ENCODE data around the gene TAGLN2. TPM values are rescaled to one million over a fixed set of nuclear protein-coding genes. Genes with fewer than 3 reads are reported as not detected.

TAGLN2 gene
- total RNA-seq, 2 donors from 2014 or later, result 97.1 to 386 TPM

DNA sequence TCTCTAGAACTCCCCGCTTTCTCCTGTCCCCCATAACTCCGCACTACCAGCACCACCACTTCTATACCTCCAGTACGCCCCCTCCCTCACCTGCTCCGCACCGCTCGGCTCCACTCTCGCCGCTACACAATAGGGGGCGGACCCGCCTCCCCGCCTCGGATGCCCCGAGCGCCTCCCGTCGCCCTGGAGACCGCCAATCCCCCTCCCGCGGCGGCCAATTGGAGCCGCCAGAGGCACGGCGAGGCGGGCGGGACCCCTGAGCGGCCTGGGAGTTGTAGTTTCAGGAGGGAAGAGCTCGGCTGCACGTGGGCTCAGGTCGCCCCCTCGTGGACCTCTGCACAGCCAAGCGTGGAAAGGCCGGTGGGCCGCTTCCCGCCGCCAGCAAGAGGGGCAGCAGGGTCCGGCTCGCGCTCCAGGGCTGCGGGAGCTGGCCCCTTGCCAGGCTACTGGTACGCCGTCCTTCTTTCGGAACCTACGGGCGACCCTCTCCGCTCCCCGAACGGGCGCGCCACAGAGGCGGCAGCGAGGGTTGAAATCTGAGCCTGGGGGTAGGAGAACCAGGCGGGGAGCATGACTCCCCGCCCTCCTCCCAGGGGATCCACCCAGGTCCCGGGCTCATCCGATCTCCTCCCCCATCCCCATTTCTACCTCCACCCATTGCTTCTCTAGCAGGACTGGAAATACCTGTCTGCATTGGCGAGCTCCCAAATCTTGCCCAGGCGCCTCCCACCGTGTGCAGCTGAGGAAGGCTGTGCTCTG lies 20.4 kb upstream of the TAGLN2 start, which contains the start of gene IGSF9:
TSS of gene IGSF9 (minus strand) at position 131 of the 759 bp plus-strand sequence. CDS start 2,159 bp downstream, outside the sequence.
- Histone ChIP-seq H3K4me1 (replicated peaks) (peaks cover 10% of the 10 kb centered on the region), H3K9me3 (no peaks in the 10 kb centered on the region), H3K27me3 (replicated peaks; ENCODE audit: insufficient read depth) (no peaks in the 10 kb centered on the region), H3K36me3 (no peaks in the 10 kb centered on the region), H3K4me3 (peak within 1 kb of the TSS; percentile 35 to 47), H3K27ac (peak within 1 kb of the TSS; percentile 77 to 85)
- TF ChIP-seq, protein P1, sequence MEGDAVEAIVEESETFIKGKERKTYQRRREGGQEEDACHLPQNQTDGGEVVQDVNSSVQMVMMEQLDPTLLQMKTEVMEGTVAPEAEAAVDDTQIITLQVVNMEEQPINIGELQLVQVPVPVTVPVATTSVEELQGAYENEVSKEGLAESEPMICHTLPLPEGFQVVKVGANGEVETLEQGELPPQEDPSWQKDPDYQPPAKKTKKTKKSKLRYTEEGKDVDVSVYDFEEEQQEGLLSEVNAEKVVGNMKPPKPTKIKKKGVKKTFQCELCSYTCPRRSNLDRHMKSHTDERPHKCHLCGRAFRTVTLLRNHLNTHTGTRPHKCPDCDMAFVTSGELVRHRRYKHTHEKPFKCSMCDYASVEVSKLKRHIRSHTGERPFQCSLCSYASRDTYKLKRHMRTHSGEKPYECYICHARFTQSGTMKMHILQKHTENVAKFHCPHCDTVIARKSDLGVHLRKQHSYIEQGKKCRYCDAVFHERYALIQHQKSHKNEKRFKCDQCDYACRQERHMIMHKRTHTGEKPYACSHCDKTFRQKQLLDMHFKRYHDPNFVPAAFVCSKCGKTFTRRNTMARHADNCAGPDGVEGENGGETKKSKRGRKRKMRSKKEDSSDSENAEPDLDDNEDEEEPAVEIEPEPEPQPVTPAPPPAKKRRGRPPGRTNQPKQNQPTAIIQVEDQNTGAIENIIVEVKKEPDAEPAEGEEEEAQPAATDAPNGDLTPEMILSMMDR (IDR thresholded peaks at IDR 0.05), result peak; percentile 31 to 77 (median 70)
- peak; percentile 93 for TF ChIP-seq POLR2AphosphoS5 (IDR thresholded peaks at IDR 0.05)
- TF ChIP-seq POLR2A (IDR thresholded peaks at IDR 0.05), result peak; percentile 40
- DNase-seq (ENCODE audit: low spot score), result peak; percentile 96
- WGBS, result 2% methylated on average over 42 of the region's 58 CpGs
- intact Hi-C loops (cut with DNase I), result no loop called here

DNA sequence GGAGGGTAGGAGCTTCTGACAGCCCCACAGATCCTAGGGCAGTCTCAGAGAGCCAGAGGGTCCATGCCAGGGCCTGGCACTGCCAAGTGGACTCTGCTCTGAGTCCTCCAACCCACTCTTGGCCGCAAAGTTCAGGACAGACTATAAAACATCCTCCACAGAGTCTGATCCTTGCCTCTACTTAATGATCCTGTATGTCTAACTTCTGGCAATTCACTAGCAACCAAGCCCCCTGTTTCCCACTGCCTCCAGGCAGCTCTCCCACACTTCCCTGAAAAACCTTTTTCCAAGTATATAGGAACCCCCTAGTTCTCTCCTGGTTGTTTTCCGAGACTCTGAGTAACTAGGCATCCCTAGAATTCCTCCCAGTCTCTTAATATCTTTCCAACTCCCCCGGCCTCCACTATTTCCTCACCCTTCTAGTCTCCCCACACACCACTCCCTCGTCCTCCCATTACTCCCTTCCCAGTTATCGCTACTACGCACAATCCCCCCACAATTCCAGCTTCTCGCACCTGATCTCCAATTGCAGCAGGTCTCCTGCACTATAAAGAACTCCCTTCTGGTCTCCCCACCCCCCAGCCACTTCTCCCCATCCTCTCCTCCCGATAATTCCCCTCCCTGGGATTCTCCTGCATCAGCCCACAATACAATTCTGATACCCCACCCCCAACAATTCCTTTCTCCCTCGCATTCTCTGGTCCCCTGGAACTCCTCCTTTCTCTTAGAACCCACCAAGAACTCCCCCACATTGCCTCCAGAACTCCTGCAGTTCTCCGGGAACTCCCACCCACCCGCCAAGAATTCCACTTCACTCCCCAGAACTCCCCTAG lies 19.5 kb upstream of the TAGLN2 start:
- TF ChIP-seq, protein P1 (IDR thresholded peaks at IDR 0.05), result no peak
- TF ChIP-seq POLR2A (IDR thresholded peaks at IDR 0.05), result no peak
- TF ChIP-seq POLR2AphosphoS5 (IDR thresholded peaks at IDR 0.05), result no peak
- no peaks in the 10 kb centered on the region for H3K9me3 ChIP-seq
- no peak for DNase-seq (ENCODE audit: low spot score)
- intact Hi-C loops (cut with DNase I), result no loop called here
- 16% methylated on average over 11 of the region's 11 CpGs for WGBS
- peaks cover 8% of the 10 kb centered on the region for H3K4me1 ChIP-seq (replicated peaks)
- H3K27me3 ChIP-seq (replicated peaks; ENCODE audit: insufficient read depth), result no peaks in the 10 kb centered on the region
- peak overlapping the region; percentile 77 to 85 for H3K27ac ChIP-seq
- no peaks in the 10 kb centered on the region for H3K36me3 ChIP-seq
- peak overlapping the region; percentile 35 to 47 for H3K4me3 ChIP-seq

DNA sequence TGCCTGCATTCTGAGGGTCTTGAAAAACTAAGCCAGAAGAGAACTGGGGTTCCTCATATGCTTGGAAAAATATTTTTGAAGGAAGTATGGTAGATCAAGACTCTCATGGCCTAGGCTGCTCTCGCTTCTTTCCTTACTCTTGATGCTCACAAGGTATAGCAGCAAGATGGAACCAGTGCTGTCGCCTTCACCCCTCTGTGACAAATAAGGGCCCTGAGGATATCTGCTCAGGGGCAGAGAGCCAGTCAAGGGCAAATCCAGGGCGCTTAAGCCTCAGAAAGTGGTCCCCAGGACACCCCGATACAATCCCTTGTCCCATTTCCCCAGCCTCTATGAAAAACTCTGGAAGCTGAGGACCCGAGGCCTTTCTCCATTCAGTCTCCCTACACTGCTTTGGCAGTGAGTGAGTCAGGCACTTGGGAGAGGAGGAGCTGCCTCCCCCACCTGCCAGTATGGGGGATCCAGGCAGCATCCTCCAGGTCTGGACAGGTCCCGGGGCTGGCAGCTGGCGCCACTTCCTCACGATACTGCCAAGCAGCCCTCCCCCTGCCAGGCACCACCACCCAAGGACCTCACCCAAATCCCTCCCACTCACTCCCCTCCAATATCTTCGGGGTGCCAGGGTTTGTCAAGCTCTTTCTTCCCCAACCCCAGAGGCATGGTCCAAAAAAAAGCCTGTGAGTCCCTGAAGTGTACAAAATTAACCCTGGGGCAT lies 18.8 kb upstream of the TAGLN2 start:
- H3K36me3 ChIP-seq, result no peaks in the 10 kb centered on the region
- H3K27ac ChIP-seq, result peak overlapping the region; percentile 77 to 85
- H3K27me3 ChIP-seq (replicated peaks; ENCODE audit: insufficient read depth), result no peaks in the 10 kb centered on the region
- intact Hi-C loops (cut with DNase I), result no loop called here
- no peak overlapping the region for H3K4me3 ChIP-seq
- TF ChIP-seq POLR2AphosphoS5 (IDR thresholded peaks at IDR 0.05) (peak; percentile 34), POLR2A (IDR thresholded peaks at IDR 0.05) (no peak)
- 55% methylated on average over 9 of the region's 9 CpGs for WGBS
- H3K9me3 ChIP-seq, result no peaks in the 10 kb centered on the region
- peaks cover under 1% of the 10 kb centered on the region for H3K4me1 ChIP-seq (replicated peaks)
- DNase-seq (ENCODE audit: low spot score), result peak; percentile 72

DNA sequence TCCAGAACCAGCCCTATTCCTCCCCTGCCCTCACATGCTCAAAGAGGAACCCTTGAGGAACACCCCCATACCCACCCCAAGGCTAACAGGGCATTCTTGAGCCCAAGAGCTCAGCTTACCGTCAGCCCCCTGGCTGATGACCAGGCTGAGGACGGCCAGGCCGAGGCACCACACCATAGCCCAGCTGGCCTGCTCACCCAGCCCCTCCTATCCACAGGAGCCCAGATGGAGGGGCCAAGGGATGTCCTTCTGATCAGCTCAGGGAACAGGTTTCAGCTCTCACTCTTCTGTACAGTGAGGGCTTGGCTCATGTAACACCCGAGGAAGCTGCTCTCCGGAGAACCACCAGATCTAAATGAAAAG lies 18.0 kb upstream of the TAGLN2 start:
- TF ChIP-seq, protein P1 (IDR thresholded peaks at IDR 0.05), result no peak
- TF ChIP-seq POLR2AphosphoS5 (IDR thresholded peaks at IDR 0.05) (no peak), POLR2A (IDR thresholded peaks at IDR 0.05) (no peak)
- no peaks in the 10 kb centered on the region for H3K4me1 ChIP-seq (replicated peaks)
- intact Hi-C loops (cut with DNase I), result no loop called here
- 44% methylated on average over 5 of the region's 5 CpGs for WGBS
- no peaks in the 10 kb centered on the region for H3K9me3 ChIP-seq
- H3K27me3 ChIP-seq (replicated peaks; ENCODE audit: insufficient read depth), result no peaks in the 10 kb centered on the region
- H3K27ac ChIP-seq, result peak overlapping the region; percentile 42 to 85
- H3K36me3 ChIP-seq, result no peaks in the 10 kb centered on the region
- H3K4me3 ChIP-seq, result no peak overlapping the region
- DNase-seq (ENCODE audit: low spot score), result no peak

Measured in prostate gland (tissue), 2 donors.